HCEC 1CT (cell line): Measurements from ENCODE around the gene DOCK3.
"Not testable (repeated sequence)": the region's sequence is repeated elsewhere in the genome, so short reads cannot be mapped to it uniquely, and the experiment has no call there.

Experiments
- DNase-seq: peaks from one replicate; pipeline ENCODE4 v3.0.0-alpha.2; 2017

The DOCK3 gene

GRCh38 chr3:51338632-51339031 lies 663.9 kb downstream of the DOCK3 start:
- DNase-seq, result no peak

- DNase-seq, result peak; percentile 93
These were observed 665.5 kb downstream of the DOCK3 start for GRCh38 chr3:51340013-51340829.

GRCh38 chr3:51340989-51341636 lies 666.4 kb downstream of the DOCK3 start:
- no peak for DNase-seq

- peak; percentile 71 for DNase-seq
These were observed 669.4 kb downstream of the DOCK3 start for GRCh38 chr3:51343918-51344687.

- DNase-seq, result no peak
These were observed 676.0 kb downstream of the DOCK3 start for GRCh38 chr3:51350751-51351150.

GRCh38 chr3:51353131-51353530 lies 678.4 kb downstream of the DOCK3 start:
- no peak for DNase-seq

- no peak for DNase-seq
These were observed 679.0 kb downstream of the DOCK3 start for GRCh38 chr3:51353691-51354090.

GRCh38 chr3:51354172-51354571 lies 679.4 kb downstream of the DOCK3 start:
- no peak for DNase-seq

GRCh38 chr3:51354731-51355615 lies 680.2 kb downstream of the DOCK3 start:
- DNase-seq, result no peak

- DNase-seq, result no peak
These were observed 681.3 kb downstream of the DOCK3 start for GRCh38 chr3:51355891-51356578.

- no peak for DNase-seq
These were observed 683.1 kb downstream of the DOCK3 start for GRCh38 chr3:51357856-51358255.

- no peak for DNase-seq
These were observed 684.3 kb downstream of the DOCK3 start for GRCh38 chr3:51358981-51359380.

GRCh38 chr3:51360806-51361205 lies 686.1 kb downstream of the DOCK3 start:
- no peak for DNase-seq

- no peak for DNase-seq
These were observed 687.0 kb downstream of the DOCK3 start for GRCh38 chr3:51361746-51362145.

- DNase-seq, result no peak
These were observed 687.7 kb downstream of the DOCK3 start for GRCh38 chr3:51362476-51362875.

- not testable (repeated sequence) for DNase-seq
These were observed 693.5 kb downstream of the DOCK3 start for GRCh38 chr3:51368276-51368675.

GRCh38 chr3:51371943-51372557 lies 697.3 kb downstream of the DOCK3 start:
- peak; percentile 47 for DNase-seq

GRCh38 chr3:51373658-51374421 lies 699.1 kb downstream of the DOCK3 start:
- DNase-seq, result no peak

GRCh38 chr3:51374456-51374855 lies 699.7 kb downstream of the DOCK3 start:
- DNase-seq, result no peak

- no peak for DNase-seq
These were observed 700.4 kb downstream of the DOCK3 start for GRCh38 chr3:51375136-51375535.

GRCh38 chr3:51375571-51375970 lies 700.8 kb downstream of the DOCK3 start:
- no peak for DNase-seq
